Caki2 (cell line): ENCODE data around the gene RAB27B. TPM values are rescaled to one million over a fixed set of nuclear protein-coding genes. Genes with fewer than 3 reads are reported as not detected.
"Not testable (repeated sequence)": the region's sequence is repeated elsewhere in the genome, so short reads cannot be mapped to it uniquely, and the experiment has no call there.

Source experiments
- DNase-seq: peaks from one replicate; pipeline ENCODE4 v3.0.0-alpha.2; 2015; ENCODE audit warnings: low read depth
- in situ Hi-C: cut with HindIII; loops from 2 replicates; pipeline ENCODE4 v1.10.0; 2016; ENCODE audit warnings: low sequenced_read_pairs, low pct_unique_long_range_greater_than_20kb, mixed read lengths
- total RNA-seq: library from RNA; depleted of rRNA; stranded (reverse); fragments of >200 nt; shearing (Covaris generic); gene quantifications from 2 replicates; pipeline ENCODE4 v1.2.3, GENCODE V29; 2014; ENCODE audit warnings: low replicate concordance; rRNA removed

The RAB27B gene
- total RNA-seq = 0.49 and 1.5 TPM in 2 replicates

GRCh38 chr18:54828281-54828881 lies at the start of gene RAB27B:
Gene RAB27B (plus strand): TSS chr18:54828477. CDS start chr18:54877586, 49,109 bp downstream.
- in situ Hi-C loops = no loop called here
- peak; percentile 85 for DNase-seq

DNA sequence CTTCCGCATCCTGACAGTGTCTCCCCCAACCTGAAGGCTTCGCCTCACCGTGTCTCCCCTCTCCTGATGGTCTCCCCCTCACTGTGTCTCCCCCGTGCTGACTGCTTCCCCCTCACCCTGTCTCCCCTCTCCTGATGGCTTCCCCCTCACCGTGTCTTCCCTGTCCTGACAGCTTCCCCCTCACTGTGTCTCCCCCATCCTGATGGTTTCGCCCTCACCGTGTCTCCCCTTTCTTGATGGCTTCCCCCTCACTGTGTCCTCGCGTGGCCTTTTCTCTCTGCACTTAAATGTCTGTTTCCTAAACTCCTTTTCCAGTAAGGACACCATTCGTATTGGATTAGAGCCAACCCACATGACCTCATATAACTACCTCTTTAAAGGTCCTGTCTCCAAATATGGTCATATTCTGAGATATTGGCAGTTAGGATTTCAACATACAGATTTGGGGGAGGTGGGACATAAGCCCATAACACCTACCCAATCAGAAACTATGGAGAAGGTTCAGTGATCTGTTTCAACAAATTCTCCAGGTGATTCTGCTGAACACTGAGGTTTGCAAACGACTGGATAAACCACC lies 47.9 kb upstream of the RAB27B start:
- no peak for DNase-seq
- in situ Hi-C loops = no loop called here

GRCh38 chr18:54780970-54781369 lies 47.3 kb upstream of the RAB27B start:
- in situ Hi-C loops = no loop called here
- no peak for DNase-seq

DNA sequence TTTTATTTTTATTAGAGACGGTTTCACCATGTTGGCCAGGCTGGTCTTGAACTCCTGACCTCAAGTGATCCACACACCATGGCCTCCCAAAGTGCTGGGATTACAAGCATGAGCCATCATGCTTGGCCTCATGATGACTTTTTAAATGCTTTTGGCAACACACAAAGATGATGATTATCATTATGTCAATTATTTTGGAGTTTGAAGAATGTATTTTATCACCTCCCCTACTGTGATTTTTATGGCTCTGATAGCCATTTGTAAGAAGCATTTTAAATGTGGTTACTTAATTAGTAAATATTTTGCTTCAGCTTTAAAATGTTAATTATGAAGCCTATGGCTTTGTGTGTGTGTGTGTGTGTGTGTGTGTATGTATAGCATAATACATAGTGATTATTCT lies 45.1 kb upstream of the RAB27B start:
- in situ Hi-C loops = no loop called here
- DNase-seq = no peak

GRCh38 chr18:54786206-54786605 lies 42.1 kb upstream of the RAB27B start:
- in situ Hi-C loops = no loop called here

GRCh38 chr18:54787121-54787520 lies 41.2 kb upstream of the RAB27B start:
- in situ Hi-C loops = no loop called here
- DNase-seq = no peak

More at GRCh38 chr18:54786206-54786605, 42.1 kb upstream of the RAB27B start:
- no peak for DNase-seq

GRCh38 chr18:54787616-54788015 lies 40.7 kb upstream of the RAB27B start:
- DNase-seq = no peak
- in situ Hi-C loops = no loop called here

DNA sequence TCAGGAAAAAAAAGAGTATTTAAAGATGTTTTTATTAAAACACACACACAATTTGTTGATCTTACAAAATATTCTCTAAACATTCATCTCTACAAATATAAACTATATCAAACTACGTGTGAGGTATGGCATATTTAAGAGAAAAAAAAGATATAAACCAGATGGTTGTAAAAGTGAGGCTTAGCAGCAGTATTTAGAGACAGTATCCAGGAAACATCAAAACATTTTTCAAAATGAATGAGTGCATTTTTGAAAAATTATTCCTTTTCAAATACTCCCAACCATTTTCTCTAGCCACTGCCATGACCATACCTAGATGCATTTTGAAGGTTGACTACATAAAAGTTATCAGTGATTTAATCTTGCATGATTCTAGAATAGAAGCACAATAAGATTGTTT lies 38.2 kb upstream of the RAB27B start:
- no peak for DNase-seq
- in situ Hi-C loops = no loop called here

- in situ Hi-C loops = no loop called here
- no peak for DNase-seq
Measured at GRCh38 chr18:54791657-54792056, 36.6 kb upstream of the RAB27B start.

DNA sequence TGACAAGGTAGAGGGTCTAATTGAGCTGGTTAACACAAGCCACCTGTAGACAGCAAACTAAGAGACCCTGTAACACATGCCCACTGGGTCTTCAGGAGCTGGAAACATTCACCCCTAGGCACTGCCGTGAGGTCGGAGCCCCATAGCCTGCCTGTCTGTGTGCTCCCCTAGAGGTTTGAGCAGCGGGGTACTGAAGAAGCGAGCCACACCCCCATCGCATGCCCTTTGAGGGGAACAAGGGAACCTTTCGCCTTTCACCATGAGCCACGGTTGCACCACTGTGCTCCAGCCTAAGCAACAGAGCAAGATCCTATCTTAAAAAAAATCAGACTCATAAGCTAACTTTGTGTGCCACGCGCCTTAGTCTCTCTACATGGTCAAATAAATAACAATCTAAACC lies 36.2 kb upstream of the RAB27B start:
- in situ Hi-C loops = no loop called here

DNA sequence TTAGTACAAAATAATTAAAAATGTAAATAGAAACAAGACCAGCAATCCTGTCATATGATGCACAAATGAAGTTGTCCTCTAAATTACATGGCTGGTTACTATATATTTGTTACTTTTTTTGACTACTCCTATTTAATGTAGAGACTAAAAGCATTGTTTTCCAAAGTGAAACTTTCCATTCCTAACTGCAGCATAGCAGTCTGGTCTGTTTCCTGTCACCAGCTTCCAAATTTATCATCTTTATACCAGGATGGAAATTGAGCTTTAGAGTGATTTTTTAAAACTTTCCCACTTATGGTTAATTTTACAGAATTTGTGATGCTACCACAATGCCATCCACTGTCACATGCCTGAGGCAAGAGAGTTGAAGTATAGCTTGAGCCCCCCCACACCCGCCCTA lies 33.5 kb upstream of the RAB27B start:
- no peak for DNase-seq
- in situ Hi-C loops = no loop called here

More for the DNA sequence above, 36.2 kb upstream of the RAB27B start:
- DNase-seq = no peak

DNA sequence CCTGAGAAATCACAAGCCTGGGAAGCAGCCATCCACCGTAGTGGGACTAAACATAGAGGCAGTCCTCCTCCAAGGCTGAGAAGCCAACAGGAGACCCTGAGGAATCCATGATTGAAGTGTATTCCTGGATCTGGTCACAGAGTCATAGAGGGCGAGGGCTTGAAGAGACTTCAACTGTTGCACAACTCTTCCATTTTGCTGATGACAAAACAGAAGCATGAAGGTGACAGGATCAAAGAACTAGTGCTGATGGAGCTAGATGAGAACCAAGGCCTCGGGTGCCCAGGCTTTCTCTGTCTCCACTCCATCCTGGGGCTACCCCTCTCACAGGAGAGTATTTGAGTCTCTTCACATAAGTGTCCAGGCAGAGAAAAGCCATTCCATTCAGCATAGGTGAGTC lies 30.1 kb upstream of the RAB27B start:
- in situ Hi-C loops = no loop called here
- DNase-seq = no peak

DNA sequence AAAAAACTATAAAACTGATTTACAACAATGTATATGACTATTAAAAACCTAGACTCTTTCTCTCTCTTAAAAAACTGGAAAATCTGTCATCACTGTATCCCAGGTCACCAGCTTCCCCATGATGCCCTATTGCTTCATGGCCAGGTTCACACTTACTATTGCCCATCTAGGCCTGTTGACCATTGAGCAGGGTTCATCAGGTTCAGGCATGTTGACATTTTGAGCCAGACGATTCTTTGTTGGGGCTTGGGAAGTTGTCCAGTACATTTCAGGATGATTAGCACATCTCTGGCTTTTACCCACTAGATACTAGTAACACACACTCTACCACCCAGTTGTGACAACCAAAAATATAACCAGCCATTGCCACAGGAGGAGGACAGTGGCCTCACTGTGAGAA lies 26.9 kb upstream of the RAB27B start:
- DNase-seq = no peak
- in situ Hi-C loops = no loop called here

DNA sequence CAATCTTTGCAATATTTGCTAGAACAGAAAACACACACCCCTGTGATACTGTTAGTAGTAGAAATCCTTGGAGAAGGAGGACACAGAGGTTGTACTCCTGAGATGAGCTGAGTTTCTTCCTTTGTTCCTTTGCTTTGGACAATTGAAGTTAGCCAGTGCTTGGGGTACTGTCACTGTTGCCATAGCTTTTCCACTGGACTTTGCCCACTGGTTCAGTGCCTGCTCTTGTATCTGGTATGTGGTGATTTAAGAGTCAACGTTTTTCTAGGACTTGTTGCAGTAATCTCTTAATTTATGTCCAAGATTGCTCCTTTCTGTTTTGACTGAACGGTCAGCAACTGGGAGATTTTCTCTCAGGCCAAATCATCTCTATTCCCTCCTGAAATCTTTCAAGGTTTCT lies 26.1 kb upstream of the RAB27B start:
- in situ Hi-C loops = no loop called here
- no peak for DNase-seq

DNA sequence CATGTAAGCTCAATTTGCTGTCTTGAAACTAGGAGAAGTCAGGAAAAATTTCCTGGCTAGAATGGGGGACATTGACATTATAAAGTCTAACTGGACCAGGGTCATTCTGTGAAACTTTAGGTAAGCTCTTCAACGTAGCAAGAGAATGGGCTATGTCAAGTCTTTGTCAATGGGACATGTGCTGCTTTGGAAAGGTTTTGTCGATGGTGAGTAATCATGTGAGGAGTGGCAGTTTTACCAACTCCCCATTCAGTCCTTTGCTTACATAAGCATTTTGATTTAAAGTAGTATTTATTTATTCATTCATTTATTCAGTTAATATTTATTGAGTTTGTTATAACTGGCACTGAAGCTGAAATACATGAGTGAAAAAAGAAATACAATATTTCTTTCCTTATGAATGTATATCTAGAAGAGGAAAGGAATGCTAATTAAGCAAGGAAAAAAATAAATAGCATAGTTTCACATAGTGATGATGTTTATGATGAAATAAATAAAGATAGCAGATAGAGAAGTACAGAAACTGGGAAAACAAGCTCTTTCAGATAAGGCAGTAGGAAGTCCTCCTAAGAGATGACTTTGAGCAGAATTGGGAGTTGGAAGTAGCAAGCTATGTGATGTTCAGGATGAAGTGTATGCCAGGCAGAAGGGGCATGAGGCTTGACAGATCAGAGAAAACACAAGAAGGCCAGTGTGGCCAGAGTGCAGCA lies 25.4 kb upstream of the RAB27B start:
- DNase-seq = no peak
- in situ Hi-C loops = no loop called here

DNA sequence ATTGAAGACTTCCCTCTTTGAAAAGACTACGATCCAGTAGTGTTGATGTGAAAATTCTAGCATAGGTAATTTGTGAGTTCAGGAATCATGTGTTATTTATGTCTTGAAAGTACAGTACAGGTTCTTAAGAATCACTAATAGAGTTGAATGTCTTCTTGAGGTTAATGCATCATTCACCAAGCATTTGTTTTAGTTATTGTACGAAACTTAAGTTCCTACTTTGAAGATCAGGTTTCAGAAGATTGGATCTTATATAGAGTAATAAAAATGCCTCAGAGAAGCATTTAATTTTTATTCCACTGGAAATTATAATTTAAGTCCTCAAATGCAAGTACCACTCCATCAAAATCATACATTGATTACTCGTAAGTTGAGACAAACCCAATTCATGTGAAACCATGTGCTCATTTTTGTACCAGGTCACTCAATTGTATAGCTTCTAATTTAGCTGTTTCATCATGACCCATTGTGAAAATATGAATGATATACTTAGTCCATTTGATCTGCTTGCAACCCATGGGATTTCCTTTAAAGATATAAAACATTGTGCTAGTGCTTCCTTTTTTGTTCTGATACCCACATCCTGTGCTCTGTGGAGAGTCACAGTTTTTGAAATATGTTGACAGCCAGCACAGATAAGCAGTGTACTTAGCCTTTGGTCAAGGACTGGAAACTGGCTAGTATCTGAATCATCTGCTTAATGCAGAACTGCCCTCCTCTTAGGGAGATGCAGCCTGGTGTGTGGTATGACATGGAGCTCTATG lies 22.5 kb upstream of the RAB27B start:
- in situ Hi-C loops = no loop called here
- DNase-seq = no peak

GRCh38 chr18:54806526-54806925 lies 21.8 kb upstream of the RAB27B start:
- no peak for DNase-seq
- in situ Hi-C loops = no loop called here

DNA sequence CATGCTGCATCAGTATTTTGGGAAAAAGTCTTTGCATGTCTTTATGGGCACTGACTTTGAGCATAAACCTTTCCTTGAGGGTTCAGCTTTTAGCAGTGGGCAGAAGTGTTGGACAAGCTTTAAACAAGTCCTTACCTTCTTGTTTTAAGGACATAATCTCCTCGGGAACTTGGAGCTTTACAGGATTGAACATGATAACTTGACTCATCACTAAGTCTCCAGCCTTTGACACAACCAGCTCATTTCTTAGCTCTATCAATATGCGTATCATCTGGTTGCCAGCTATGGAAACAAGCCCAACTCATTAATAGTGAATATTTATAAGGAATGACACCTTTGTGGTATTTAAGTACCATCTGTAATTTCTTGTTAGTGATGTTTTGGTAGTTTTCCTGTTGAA lies 21.0 kb upstream of the RAB27B start:
- DNase-seq = no peak

DNA sequence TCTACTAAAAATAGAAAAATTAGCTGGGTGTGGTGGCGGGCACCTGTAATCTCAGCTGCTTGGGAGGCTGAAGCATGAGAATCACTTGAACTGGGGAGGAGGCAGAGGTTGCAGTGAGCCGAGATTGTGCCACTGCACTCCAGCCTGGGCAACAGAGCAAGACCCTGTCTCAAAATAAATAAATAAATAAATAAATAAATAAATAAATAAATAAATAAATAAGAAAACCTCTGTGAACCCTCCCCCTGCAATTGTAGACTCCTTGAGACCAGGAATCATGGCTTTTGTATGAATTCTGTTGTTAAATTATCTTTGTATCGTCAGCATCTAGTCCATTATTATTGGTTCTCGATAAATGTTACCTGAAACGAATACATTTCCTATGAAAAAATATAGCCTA lies 17.6 kb upstream of the RAB27B start:
- not testable (repeated sequence) for DNase-seq

More for the DNA sequence above, 21.0 kb upstream of the RAB27B start:
- in situ Hi-C loops = no loop called here

More for the DNA sequence above, 17.6 kb upstream of the RAB27B start:
- in situ Hi-C loops = not testable (repeated sequence)
